Dendritic cell treated with granulocyte-macrophage colony-stimulating factor and Interleukin-4, amounts not matched to agents 40 ng/mL and 50 ng/mL, for 4 days (primary cell): ENCODE results near the gene FKBP10.

Experiments
- H3K27ac Mint-ChIP-seq: one replicate; pipeline ENCODE4 v1.8.0; 2022; ENCODE audit warnings: mild to moderate bottlenecking, mixed read lengths
- H3K27me3 Mint-ChIP-seq: one replicate; pipeline ENCODE4 v1.8.0; 2022; ENCODE audit warnings: mild to moderate bottlenecking, mixed read lengths
- H3K36me3 Mint-ChIP-seq: one replicate; pipeline ENCODE4 v1.8.0; 2022; ENCODE audit warnings: low read depth, mixed read lengths
- H3K4me1 Mint-ChIP-seq: one replicate; pipeline ENCODE4 v1.8.0; 2022; ENCODE audit warnings: low read depth, mixed read lengths
- H3K4me3 Mint-ChIP-seq: one replicate; pipeline ENCODE4 v1.8.0; 2022; ENCODE audit warnings: mild to moderate bottlenecking, moderate library complexity, mixed read lengths
- H3K9me3 Mint-ChIP-seq: one replicate; pipeline ENCODE4 v1.8.0; 2022; ENCODE audit warnings: mixed read lengths
- intact Hi-C: fragments of 100-400 bp; cut with micrococcal nuclease; formaldehyde crosslinking; loops from one replicate; pipeline ENCODE4 v1.15.0; 2022

Gene FKBP10

GRCh38 chr17:41812381-41813151 is at the start of gene FKBP10:
FKBP10 (plus strand) TSS chr17:41813004; CDS start chr17:41813035, 31 bp downstream.
- Mint-ChIP-seq H3K36me3 (no peaks in the 10 kb centered on the region), H3K4me3 (peak within 1 kb of the TSS; percentile 76), H3K27ac (no peak within 1 kb of the TSS), H3K9me3 (no peaks in the 10 kb centered on the region), H3K4me1 (peaks cover 23% of the 10 kb centered on the region), H3K27me3 (peaks cover 68% of the 10 kb centered on the region)
- intact Hi-C loops, result no loop called here

GRCh38 chr17:41763327-41763726 is 49.5 kb upstream of the FKBP10 start:
- H3K4me3 Mint-ChIP-seq, result no peak overlapping the region
- H3K4me1 Mint-ChIP-seq, result no peaks in the 10 kb centered on the region
- no peaks in the 10 kb centered on the region for H3K27me3 Mint-ChIP-seq
- no peaks in the 10 kb centered on the region for H3K9me3 Mint-ChIP-seq
- H3K36me3 Mint-ChIP-seq, result peaks cover 96% of the 10 kb centered on the region
- H3K27ac Mint-ChIP-seq, result no peak overlapping the region
- intact Hi-C loops, result no loop called here

GRCh38 chr17:41766135-41766534 is 46.7 kb upstream of the FKBP10 start:
- H3K27ac Mint-ChIP-seq, result no peak overlapping the region
- H3K4me3 Mint-ChIP-seq, result no peak overlapping the region
- peaks cover 100% of the 10 kb centered on the region for H3K36me3 Mint-ChIP-seq
- intact Hi-C loops, result no loop called here
- H3K27me3 Mint-ChIP-seq, result no peaks in the 10 kb centered on the region
- H3K9me3 Mint-ChIP-seq, result no peaks in the 10 kb centered on the region
- no peaks in the 10 kb centered on the region for H3K4me1 Mint-ChIP-seq

- Mint-ChIP-seq H3K4me3 (no peak overlapping the region), H3K36me3 (peaks cover 99% of the 10 kb centered on the region), H3K27ac (no peak overlapping the region), H3K4me1 (no peaks in the 10 kb centered on the region), H3K9me3 (no peaks in the 10 kb centered on the region), H3K27me3 (no peaks in the 10 kb centered on the region)
- intact Hi-C loops, result no loop called here
Measured at GRCh38 chr17:41767324-41768042, 45.3 kb upstream of the FKBP10 start.

GRCh38 chr17:41768682-41769288 is 44.0 kb upstream of the FKBP10 start:
- Mint-ChIP-seq H3K36me3 (peaks cover 98% of the 10 kb centered on the region), H3K4me3 (no peak overlapping the region), H3K27ac (no peak overlapping the region), H3K9me3 (no peaks in the 10 kb centered on the region), H3K4me1 (peaks cover 9% of the 10 kb centered on the region), H3K27me3 (no peaks in the 10 kb centered on the region)
- intact Hi-C loops, result no loop called here

GRCh38 chr17:41769346-41769862 is 43.4 kb upstream of the FKBP10 start:
- H3K4me3 Mint-ChIP-seq, result no peak overlapping the region
- H3K9me3 Mint-ChIP-seq, result no peaks in the 10 kb centered on the region
- intact Hi-C loops, result no loop called here
- no peak overlapping the region for H3K27ac Mint-ChIP-seq
- H3K27me3 Mint-ChIP-seq, result no peaks in the 10 kb centered on the region
- H3K36me3 Mint-ChIP-seq, result peaks cover 98% of the 10 kb centered on the region
- H3K4me1 Mint-ChIP-seq, result peaks cover 15% of the 10 kb centered on the region

GRCh38 chr17:41769985-41770384 is 42.8 kb upstream of the FKBP10 start:
- Mint-ChIP-seq H3K27me3 (no peaks in the 10 kb centered on the region), H3K27ac (no peak overlapping the region), H3K4me1 (peaks cover 21% of the 10 kb centered on the region), H3K36me3 (peaks cover 98% of the 10 kb centered on the region), H3K9me3 (no peaks in the 10 kb centered on the region), H3K4me3 (no peak overlapping the region)
- intact Hi-C loops, result no loop called here

- intact Hi-C loops, result no loop called here
- H3K9me3 Mint-ChIP-seq, result no peaks in the 10 kb centered on the region
- H3K27ac Mint-ChIP-seq, result no peak overlapping the region
- H3K36me3 Mint-ChIP-seq, result peaks cover 98% of the 10 kb centered on the region
- peaks cover 36% of the 10 kb centered on the region for H3K4me1 Mint-ChIP-seq
- H3K4me3 Mint-ChIP-seq, result no peak overlapping the region
- H3K27me3 Mint-ChIP-seq, result peaks cover 2% of the 10 kb centered on the region
Measured at GRCh38 chr17:41771389-41772206, 41.2 kb upstream of the FKBP10 start.

- Mint-ChIP-seq H3K27me3 (peaks cover 2% of the 10 kb centered on the region), H3K4me1 (peaks cover 39% of the 10 kb centered on the region), H3K4me3 (no peak overlapping the region), H3K36me3 (peaks cover 98% of the 10 kb centered on the region), H3K9me3 (no peaks in the 10 kb centered on the region), H3K27ac (no peak overlapping the region)
- intact Hi-C loops, result no loop called here
Measured at GRCh38 chr17:41772218-41772585, 40.6 kb upstream of the FKBP10 start.

GRCh38 chr17:41772586-41773189 is 40.1 kb upstream of the FKBP10 start:
- peaks cover 44% of the 10 kb centered on the region for H3K4me1 Mint-ChIP-seq
- H3K4me3 Mint-ChIP-seq, result no peak overlapping the region
- intact Hi-C loops, result no loop called here
- H3K9me3 Mint-ChIP-seq, result no peaks in the 10 kb centered on the region
- H3K27me3 Mint-ChIP-seq, result peaks cover 6% of the 10 kb centered on the region
- H3K36me3 Mint-ChIP-seq, result peaks cover 97% of the 10 kb centered on the region
- H3K27ac Mint-ChIP-seq, result no peak overlapping the region

- intact Hi-C loops, result no loop called here
- Mint-ChIP-seq H3K36me3 (peaks cover 92% of the 10 kb centered on the region), H3K4me1 (peaks cover 49% of the 10 kb centered on the region), H3K9me3 (no peaks in the 10 kb centered on the region), H3K27ac (no peak overlapping the region), H3K4me3 (no peak overlapping the region), H3K27me3 (peaks cover 6% of the 10 kb centered on the region)
Measured at GRCh38 chr17:41773190-41773588, 39.6 kb upstream of the FKBP10 start.

GRCh38 chr17:41773731-41774193 is 39.0 kb upstream of the FKBP10 start:
- H3K27ac Mint-ChIP-seq, result no peak overlapping the region
- peaks cover 87% of the 10 kb centered on the region for H3K36me3 Mint-ChIP-seq
- no peak overlapping the region for H3K4me3 Mint-ChIP-seq
- peaks cover 6% of the 10 kb centered on the region for H3K27me3 Mint-ChIP-seq
- H3K4me1 Mint-ChIP-seq, result peaks cover 51% of the 10 kb centered on the region
- H3K9me3 Mint-ChIP-seq, result no peaks in the 10 kb centered on the region
- intact Hi-C loops, result no loop called here
